Spleen (tissue), 11 donors: ENCODE data around the gene FAM221B. TPM values are rescaled to one million over a fixed set of nuclear protein-coding genes. Genes with fewer than 3 reads are reported as not detected.

Source experiments
- DNase-seq: peaks from one replicate; pipeline ENCODE4 v3.0.0-alpha.2; 2020
- H3K27ac ChIP-seq, 8 donors: fragments of 200-600 bp; sonication (generic) in 7 of 8; 1 replicate in 4 of 8; 2 replicates in 4 of 8; pipeline versions ENCODE4 v1.5.0 to v1.8.0; 2016 to 2021; ENCODE audit warnings: inconsistent platforms in 4 of 8, mild to moderate bottlenecking in 4 of 8, moderate library complexity in 1 of 8
- H3K27me3 ChIP-seq, 7 donors: fragments of 200-600 bp; sonication (generic) in 6 of 7; replicated peaks in 1 of 7; 1 replicate in 4 of 7; 2 replicates in 3 of 7; pipeline versions ENCODE4 v1.5.0 to v1.8.0; 2016 to 2021; ENCODE audit warnings: inconsistent platforms in 3 of 7, mild to moderate bottlenecking in 1 of 7
- H3K36me3 ChIP-seq, 6 donors: fragments of 200-600 bp; sonication (generic) in 5 of 6; 1 replicate in 4 of 6; 2 replicates in 2 of 6; pipeline versions ENCODE4 v1.5.0 to v1.8.0; 2016 to 2021; ENCODE audit warnings: inconsistent platforms in 2 of 6
- H3K4me1 ChIP-seq, 6 donors: fragments of 200-600 bp; sonication (generic) in 5 of 6; 1 replicate in 3 of 6; 2 replicates in 3 of 6; pipeline versions ENCODE4 v1.5.0 to v1.8.0; 2016 to 2021; ENCODE audit warnings: inconsistent platforms in 3 of 6
- H3K4me3 ChIP-seq, 8 donors: fragments of 200-600 bp; sonication (generic) in 7 of 8; 1 replicate in 4 of 8; 2 replicates in 4 of 8; pipeline versions ENCODE4 v1.5.0 to v1.8.0; 2016 to 2021; ENCODE audit warnings: inconsistent platforms in 4 of 8, mild to moderate bottlenecking in 4 of 8, moderate library complexity in 2 of 8
- H3K9me3 ChIP-seq, 8 donors: fragments of 200-600 bp; sonication (generic) in 7 of 8; 1 replicate in 4 of 8; 2 replicates in 4 of 8; pipeline versions ENCODE4 v1.5.0 to v1.8.0; 2016 to 2021; ENCODE audit warnings: inconsistent platforms in 4 of 8
- CTCF ChIP-seq, 11 experiments: fragments of 200-600 bp in 7 of 11; fragments of 450-650 bp in 4 of 11; sonication (generic) in 4 of 11; IDR thresholded peaks in 8 of 11; conservative IDR thresholded peaks in 3 of 11; 1 replicate in 7 of 11; 2 replicates in 4 of 11; pipeline versions ENCODE4 v1.4.0 to v1.8.0; 2016 to 2021; ENCODE audit warnings: antibody characterized with exemption in 11 of 11, inconsistent platforms in 4 of 11, mild to moderate bottlenecking in 1 of 11
- POLR2A ChIP-seq, 3 donors: fragments of 450-650 bp; IDR thresholded peaks; one replicate each; pipeline ENCODE4 v1.5.1; 2017; ENCODE audit warnings: antibody characterized with exemption in 3 of 3, mild to moderate bottlenecking in 1 of 3
- POLR2AphosphoS5 ChIP-seq, 3 donors: sonication (generic); formaldehyde crosslinking; IDR thresholded peaks; one replicate each; pipeline ENCODE4 v1.5.1; 2017; ENCODE audit warnings: antibody characterized with exemption in 3 of 3
- WGBS, 5 donors: extraction: QIAGEN DNeasy Blood & Tissue Kit in 3 of 5; methylation state at CpG; one replicate each; pipeline versions ENCODE4 v1.1.5 to v1.1.7; 2013 to 2018; 5-methylcytosine and 5-hydroxymethylcytosine counted together
- intact Hi-C: fragments of 100-400 bp; cut with DNase I; formaldehyde crosslinking; loops from one replicate; pipeline ENCODE4 v1.15.0; 2023; ENCODE audit warnings: low total_unique reads
- polyA plus RNA-seq, 3 donors: library from polyadenylated mRNA; stranded (reverse); fragments of 200-250 nt; gene quantifications; one replicate each; pipeline ENCODE4 v1.2.1, GENCODE V29; 2013
- total RNA-seq, 7 donors: library from RNA; depleted of rRNA in 3 of 7; stranded (reverse); fragments of >200 nt in 3 of 7; fragmentation: NEBNext Ultra II Directional in 4 of 7; extraction: Animal tissue kit (Norgen Biotek cat#: 25700) in 4 of 7; gene quantifications; one replicate each; pipeline versions ENCODE4 v1.1.0 to v1.2.1, GENCODE V29; 2016 to 2021
- donor health status: healthy with polysubstance abuse.
- donor health status: DM: no; HTN: no; CAD: no; lungs with moderate emphysema.
- donor health status: DM: no; HTN: no; CAD: no.
- donor health status: Bipolar disorder and iron deficiency.
- donor health status: healthy.
- donor health status: DM: no; HTN: no; CAD: no.
- donor health status: DM: yes; HTN: yes; CAD: no.

Gene FAM221B
- total and polyA plus RNA-seq, 10 donors = not detected

DNA sequence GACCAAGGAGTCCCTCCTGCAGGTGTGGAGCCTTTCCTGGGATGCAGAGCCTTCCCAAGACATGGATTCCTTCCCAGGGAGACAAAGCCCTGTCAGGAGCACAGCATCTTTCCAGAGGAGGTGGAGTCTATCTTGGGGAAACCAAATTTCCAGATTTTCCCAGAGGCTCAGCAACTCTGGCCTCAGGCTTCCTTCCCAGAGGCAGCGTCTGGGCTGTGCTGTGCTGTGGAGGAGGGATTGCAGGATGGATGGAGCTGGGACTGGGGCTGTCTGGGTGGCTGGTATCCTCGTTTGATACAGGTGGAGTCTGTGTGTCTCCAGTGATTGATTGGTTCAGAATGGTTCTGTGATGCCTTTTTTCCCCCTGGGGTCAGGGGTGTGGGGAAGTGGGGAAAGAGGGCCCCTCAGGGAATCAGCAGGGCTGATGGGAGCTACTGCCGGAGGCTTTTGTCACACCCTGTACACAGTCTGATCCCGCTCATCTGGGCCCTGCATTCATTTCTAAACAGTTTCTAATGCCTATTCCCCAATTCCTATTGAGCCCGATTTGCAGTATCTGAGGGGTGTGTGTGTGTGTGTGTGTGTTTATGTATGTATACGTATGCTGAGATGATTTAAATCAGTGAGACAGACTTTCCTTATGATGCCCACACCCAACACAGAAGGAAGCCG is 25.7 kb upstream of the FAM221B start:
- Histone ChIP-seq H3K27ac (no peak overlapping the region), H3K36me3 (no peaks in the 10 kb centered on the region), H3K9me3 (no peaks in the 10 kb centered on the region), H3K4me3 (no peak overlapping the region), H3K4me1 (peaks cover 0 to 10% (median 2%) of the 10 kb centered on the region in 6 donors), H3K27me3 (peaks cover 0 to 23% (median 0%) of the 10 kb centered on the region in 7 donors)
- WGBS, 5 donors = 86 to 96% (median 92%) methylated on average over 7 of the region's 7 CpGs
- DNase-seq = peak; percentile 29
- intact Hi-C loops = no loop called here
- TF ChIP-seq CTCF (IDR thresholded peaks at IDR 0.05 in 8 of 11, conservative IDR thresholded peaks at IDR 0.05 in 3 of 11) (no peak), POLR2AphosphoS5 (IDR thresholded peaks at IDR 0.05) (no peak), POLR2A (IDR thresholded peaks at IDR 0.05) (no peak)

DNA sequence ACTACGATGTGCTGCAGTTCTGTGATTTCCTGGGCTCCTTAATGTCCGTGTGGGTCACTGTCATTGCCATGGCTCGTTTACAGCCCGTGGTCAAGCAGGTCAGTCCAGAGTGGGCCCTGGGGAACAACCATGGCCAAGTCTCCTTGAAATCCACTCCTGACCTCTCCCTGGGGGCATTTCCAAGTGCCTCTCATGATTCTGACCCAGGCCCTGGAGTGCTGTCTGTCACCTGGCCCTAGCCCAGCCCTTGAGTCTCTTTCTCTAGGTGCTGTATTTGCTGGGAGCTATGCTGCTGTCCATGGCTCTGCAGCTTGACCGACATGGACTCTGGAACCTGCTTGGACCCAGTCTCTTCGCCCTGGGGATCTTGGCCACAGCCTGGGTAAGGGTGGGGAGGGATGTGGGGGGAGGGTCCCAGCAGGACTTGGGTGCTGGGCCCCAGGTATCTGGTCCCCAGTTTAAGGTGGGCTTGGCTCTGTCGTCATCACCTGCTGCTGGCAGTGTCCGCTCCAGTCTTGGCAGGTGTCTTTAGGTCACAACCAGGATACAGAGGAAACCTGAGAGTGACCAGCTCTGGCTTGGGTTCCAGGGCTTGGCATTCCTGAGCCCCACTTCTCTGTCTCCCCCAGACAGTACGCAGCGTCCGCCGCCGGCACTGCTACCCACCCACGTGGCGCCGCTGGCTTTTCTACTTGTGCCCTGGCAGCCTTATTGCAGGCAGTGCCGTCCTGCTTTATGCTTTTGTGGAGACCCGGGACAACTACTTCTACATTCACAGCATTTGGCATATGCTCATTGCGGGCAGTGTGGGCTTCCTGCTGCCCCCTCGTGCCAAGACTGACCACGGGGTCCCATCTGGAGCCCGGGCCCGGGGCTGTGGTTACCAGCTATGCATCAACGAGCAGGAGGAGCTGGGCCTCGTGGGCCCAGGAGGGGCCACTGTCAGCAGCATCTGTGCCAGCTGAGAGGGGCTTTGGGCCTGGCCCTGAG is 24.6 kb upstream of the FAM221B start:
- Histone ChIP-seq H3K4me1 (peaks cover 0 to 19% (median 6%) of the 10 kb centered on the region in 6 donors), H3K27ac (no peak overlapping the region), H3K9me3 (no peaks in the 10 kb centered on the region), H3K27me3 (peaks cover 0 to 23% (median 0%) of the 10 kb centered on the region in 7 donors), H3K36me3 (no peaks in the 10 kb centered on the region), H3K4me3 (no peak overlapping the region)
- intact Hi-C loops = no loop called here
- WGBS, 5 donors = 83 to 86% (median 84%) methylated on average over 20 to 25 of the region's 25 CpGs
- DNase-seq = peak; percentile 64
- no peak for TF ChIP-seq POLR2A (IDR thresholded peaks at IDR 0.05)
- TF ChIP-seq CTCF (IDR thresholded peaks at IDR 0.05 in 8 of 11, conservative IDR thresholded peaks at IDR 0.05 in 3 of 11) = no peak
- TF ChIP-seq POLR2AphosphoS5 (IDR thresholded peaks at IDR 0.05) = no peak

- H3K9me3 ChIP-seq = no peaks in the 10 kb centered on the region
- 83 to 96% (median 87%) methylated on average over 2 of the region's 2 CpGs for WGBS, 5 donors
- H3K36me3 ChIP-seq = peaks cover 0 to 2% (median 0%) of the 10 kb centered on the region in 6 donors
- no peak overlapping the region for H3K27ac ChIP-seq
- peaks cover 0 to 23% (median 0%) of the 10 kb centered on the region in 7 donors for H3K27me3 ChIP-seq
- TF ChIP-seq POLR2A (IDR thresholded peaks at IDR 0.05) (no peak), CTCF (IDR thresholded peaks at IDR 0.05 in 8 of 11, conservative IDR thresholded peaks at IDR 0.05 in 3 of 11) (no peak), POLR2AphosphoS5 (IDR thresholded peaks at IDR 0.05) (no peak)
- DNase-seq = no peak
- intact Hi-C loops = no loop called here
- H3K4me1 ChIP-seq = peaks cover 0 to 27% (median 14%) of the 10 kb centered on the region in 6 donors
- no peak overlapping the region for H3K4me3 ChIP-seq
These were observed 23.8 kb upstream of the FAM221B start for GRCh38 chr9:35852267-35852815.
